ENCODE measurements around the gene BCKDK.

The BCKDK gene

GRCh38 chr16:31108035-31108793 is at the start of gene BCKDK:
BCKDK (plus strand) TSS chr16:31108386; CDS start chr16:31109224, 838 bp downstream.
- peak; percentile 85 for DNase-seq

- DNase-seq: no peak
Measured at GRCh38 chr16:31061126-31061812, 46.9 kb upstream of the BCKDK start.

- no peak for DNase-seq
Measured at GRCh38 chr16:31061813-31062440, 46.3 kb upstream of the BCKDK start.

- no peak for DNase-seq
Measured at GRCh38 chr16:31063495-31063842, 44.7 kb upstream of the BCKDK start.

GRCh38 chr16:31063843-31064611 is 44.2 kb upstream of the BCKDK start:
- DNase-seq: no peak

GRCh38 chr16:31064882-31065461 is 43.2 kb upstream of the BCKDK start:
- no peak for DNase-seq

GRCh38 chr16:31067342-31067741 is 40.8 kb upstream of the BCKDK start:
- DNase-seq: no peak

GRCh38 chr16:31071861-31072260 is 36.3 kb upstream of the BCKDK start:
- no peak for DNase-seq

GRCh38 chr16:31072540-31073141 is 35.5 kb upstream of the BCKDK start:
- peak; percentile 68 for DNase-seq

- peak; percentile 95 for DNase-seq
Measured at GRCh38 chr16:31073142-31073969, 34.8 kb upstream of the BCKDK start.

GRCh38 chr16:31073970-31074813 is 34.0 kb upstream of the BCKDK start, which contains the start of the genes ZNF646 and ZNF668:
ZNF646 (plus strand) TSS chr16:31074422; CDS start chr16:31076325, 1,903 bp downstream.
ZNF668 (minus strand) TSS chr16:31074240; CDS start chr16:31064459, 9,781 bp downstream.
- peak; percentile 100 for DNase-seq

GRCh38 chr16:31074814-31075183 is 33.4 kb upstream of the BCKDK start:
- no peak for DNase-seq

GRCh38 chr16:31076319-31076718 is 31.9 kb upstream of the BCKDK start:
- DNase-seq: no peak

GRCh38 chr16:31077024-31077423 is 31.2 kb upstream of the BCKDK start:
- DNase-seq: no peak

- DNase-seq: peak; percentile 94
Measured at GRCh38 chr16:31077592-31078396, 30.4 kb upstream of the BCKDK start.

- DNase-seq: no peak
Measured at GRCh38 chr16:31078597-31079341, 29.4 kb upstream of the BCKDK start.

GRCh38 chr16:31079342-31079944 is 28.7 kb upstream of the BCKDK start:
- DNase-seq: no peak

GRCh38 chr16:31080035-31080629 is 28.1 kb upstream of the BCKDK start:
- no peak for DNase-seq
